SK-N-SH (cell line): ENCODE data around the gene SF3A1.

Source experiments
- POLR2AphosphoS5 ChIP-seq: IDR thresholded peaks from 2 replicates; pipeline ENCODE4 v1.6.1; 2012; ENCODE audit warnings: low read depth, low read length
- TEAD4 ChIP-seq: IDR thresholded peaks from 2 replicates; pipeline ENCODE4 v1.4.0; 2012; ENCODE audit warnings: mild to moderate bottlenecking, borderline replicate concordance; ENCODE audit not compliant: insufficient read depth
- TF ChIP-seq, protein P1 (sequence below): fragments of 200-600 bp; sonication (generic); IDR thresholded peaks from 2 replicates; pipeline ENCODE4 v1.6.1; 2017; ENCODE audit warnings: antibody characterized with exemption, mild to moderate bottlenecking, moderate library complexity

GRCh38 chr22:30386960-30387827 is 30.5 kb upstream of the SF3A1 start, which contains the start of gene RNF215:
- no peak for TF ChIP-seq POLR2AphosphoS5
- TF ChIP-seq, protein P1, sequence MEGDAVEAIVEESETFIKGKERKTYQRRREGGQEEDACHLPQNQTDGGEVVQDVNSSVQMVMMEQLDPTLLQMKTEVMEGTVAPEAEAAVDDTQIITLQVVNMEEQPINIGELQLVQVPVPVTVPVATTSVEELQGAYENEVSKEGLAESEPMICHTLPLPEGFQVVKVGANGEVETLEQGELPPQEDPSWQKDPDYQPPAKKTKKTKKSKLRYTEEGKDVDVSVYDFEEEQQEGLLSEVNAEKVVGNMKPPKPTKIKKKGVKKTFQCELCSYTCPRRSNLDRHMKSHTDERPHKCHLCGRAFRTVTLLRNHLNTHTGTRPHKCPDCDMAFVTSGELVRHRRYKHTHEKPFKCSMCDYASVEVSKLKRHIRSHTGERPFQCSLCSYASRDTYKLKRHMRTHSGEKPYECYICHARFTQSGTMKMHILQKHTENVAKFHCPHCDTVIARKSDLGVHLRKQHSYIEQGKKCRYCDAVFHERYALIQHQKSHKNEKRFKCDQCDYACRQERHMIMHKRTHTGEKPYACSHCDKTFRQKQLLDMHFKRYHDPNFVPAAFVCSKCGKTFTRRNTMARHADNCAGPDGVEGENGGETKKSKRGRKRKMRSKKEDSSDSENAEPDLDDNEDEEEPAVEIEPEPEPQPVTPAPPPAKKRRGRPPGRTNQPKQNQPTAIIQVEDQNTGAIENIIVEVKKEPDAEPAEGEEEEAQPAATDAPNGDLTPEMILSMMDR, result peak; percentile 85
- TF ChIP-seq TEAD4, result no peak
